ENCODE data around the gene UBR2.
A peak's percentile ranks its signal among the peaks of the same experiment; 100 is the strongest.

Gene UBR2

GRCh38 chr6:42735976-42736375, 172.1 kb downstream of the UBR2 start:
- no peak for DNase-seq

- no peak for DNase-seq
These were observed 176.9 kb downstream of the UBR2 start for GRCh38 chr6:42740725-42741124.

- DNase-seq, result peak; percentile 79
These were observed 178.5 kb downstream of the UBR2 start for GRCh38 chr6:42742116-42742894.
